Loucy (cell line): ENCODE results near the gene RUVBL2.

Experiments used
- EZH2phosphoT487 ChIP-seq: fragments of 200-600 bp; IDR thresholded peaks from 2 replicates; pipeline ENCODE4 v1.6.1; 2018; ENCODE audit warnings: antibody characterized with exemption, mild to moderate bottlenecking, moderate library complexity, borderline replicate concordance
- TF ChIP-seq, protein P1 (sequence below): fragments of 200-600 bp; sonication (generic); conservative IDR thresholded peaks from 2 replicates; pipeline ENCODE4 v1.5.1; 2014; ENCODE audit warnings: mild to moderate bottlenecking, antibody characterized with exemption, low read length

DNA sequence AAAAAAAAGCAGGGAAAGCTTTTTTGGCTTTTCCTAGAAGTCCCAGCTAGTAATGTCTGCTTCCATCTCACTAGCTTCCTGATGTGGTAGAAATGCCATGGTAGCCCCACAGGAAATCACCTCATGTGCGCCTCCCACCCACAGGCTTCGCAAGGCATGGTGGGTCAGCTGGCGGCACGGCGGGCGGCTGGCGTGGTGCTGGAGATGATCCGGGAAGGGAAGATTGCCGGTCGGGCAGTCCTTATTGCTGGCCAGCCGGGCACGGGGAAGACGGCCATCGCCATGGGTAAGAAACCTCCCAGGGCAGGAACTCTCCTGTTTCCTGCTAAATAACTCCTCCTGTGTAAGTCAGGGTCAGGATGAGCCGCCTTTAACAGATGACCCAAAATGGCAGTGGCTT is 10.4 kb downstream of the RUVBL2 start:
- TF ChIP-seq, protein P1, sequence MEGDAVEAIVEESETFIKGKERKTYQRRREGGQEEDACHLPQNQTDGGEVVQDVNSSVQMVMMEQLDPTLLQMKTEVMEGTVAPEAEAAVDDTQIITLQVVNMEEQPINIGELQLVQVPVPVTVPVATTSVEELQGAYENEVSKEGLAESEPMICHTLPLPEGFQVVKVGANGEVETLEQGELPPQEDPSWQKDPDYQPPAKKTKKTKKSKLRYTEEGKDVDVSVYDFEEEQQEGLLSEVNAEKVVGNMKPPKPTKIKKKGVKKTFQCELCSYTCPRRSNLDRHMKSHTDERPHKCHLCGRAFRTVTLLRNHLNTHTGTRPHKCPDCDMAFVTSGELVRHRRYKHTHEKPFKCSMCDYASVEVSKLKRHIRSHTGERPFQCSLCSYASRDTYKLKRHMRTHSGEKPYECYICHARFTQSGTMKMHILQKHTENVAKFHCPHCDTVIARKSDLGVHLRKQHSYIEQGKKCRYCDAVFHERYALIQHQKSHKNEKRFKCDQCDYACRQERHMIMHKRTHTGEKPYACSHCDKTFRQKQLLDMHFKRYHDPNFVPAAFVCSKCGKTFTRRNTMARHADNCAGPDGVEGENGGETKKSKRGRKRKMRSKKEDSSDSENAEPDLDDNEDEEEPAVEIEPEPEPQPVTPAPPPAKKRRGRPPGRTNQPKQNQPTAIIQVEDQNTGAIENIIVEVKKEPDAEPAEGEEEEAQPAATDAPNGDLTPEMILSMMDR, result no peak
- TF ChIP-seq EZH2phosphoT487, result no peak
